EL (cell line): ENCODE measurements around the gene ZNF586.
A peak's percentile ranks its signal among the peaks of the same experiment; 100 is the strongest.
"Not testable (repeated sequence)": the region's sequence is repeated elsewhere in the genome, so short reads cannot be mapped to it uniquely, and the experiment has no call there.

Source experiments
- DNase-seq: peaks from one replicate; pipeline ENCODE4 v3.0.0-alpha.2; 2016

The ZNF586 gene

DNA sequence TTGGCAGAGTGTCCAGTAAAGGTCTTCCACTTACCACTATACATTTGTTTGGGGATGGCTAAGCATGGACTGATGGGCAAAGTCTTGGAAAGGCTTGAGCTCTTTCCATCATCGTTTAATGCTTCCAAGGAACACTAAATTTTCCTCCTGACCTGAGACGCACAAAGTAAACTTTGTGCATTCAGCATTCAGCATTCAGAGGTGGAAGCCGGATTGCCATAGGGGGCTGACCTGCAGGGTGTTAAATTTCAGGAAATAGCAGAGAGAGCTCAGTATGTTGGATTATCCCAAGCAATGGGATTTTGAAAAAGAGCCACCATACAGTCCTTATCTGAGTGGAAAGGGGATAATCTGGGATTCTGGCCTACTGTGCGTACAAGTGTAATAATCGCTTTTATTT lies 31.2 kb downstream of the ZNF586 start:
- DNase-seq, result no peak

GRCh38 chr19:57802269-57802668 lies 32.8 kb downstream of the ZNF586 start:
- DNase-seq, result no peak

GRCh38 chr19:57803265-57803593 lies 33.8 kb downstream of the ZNF586 start:
- DNase-seq, result no peak

DNA sequence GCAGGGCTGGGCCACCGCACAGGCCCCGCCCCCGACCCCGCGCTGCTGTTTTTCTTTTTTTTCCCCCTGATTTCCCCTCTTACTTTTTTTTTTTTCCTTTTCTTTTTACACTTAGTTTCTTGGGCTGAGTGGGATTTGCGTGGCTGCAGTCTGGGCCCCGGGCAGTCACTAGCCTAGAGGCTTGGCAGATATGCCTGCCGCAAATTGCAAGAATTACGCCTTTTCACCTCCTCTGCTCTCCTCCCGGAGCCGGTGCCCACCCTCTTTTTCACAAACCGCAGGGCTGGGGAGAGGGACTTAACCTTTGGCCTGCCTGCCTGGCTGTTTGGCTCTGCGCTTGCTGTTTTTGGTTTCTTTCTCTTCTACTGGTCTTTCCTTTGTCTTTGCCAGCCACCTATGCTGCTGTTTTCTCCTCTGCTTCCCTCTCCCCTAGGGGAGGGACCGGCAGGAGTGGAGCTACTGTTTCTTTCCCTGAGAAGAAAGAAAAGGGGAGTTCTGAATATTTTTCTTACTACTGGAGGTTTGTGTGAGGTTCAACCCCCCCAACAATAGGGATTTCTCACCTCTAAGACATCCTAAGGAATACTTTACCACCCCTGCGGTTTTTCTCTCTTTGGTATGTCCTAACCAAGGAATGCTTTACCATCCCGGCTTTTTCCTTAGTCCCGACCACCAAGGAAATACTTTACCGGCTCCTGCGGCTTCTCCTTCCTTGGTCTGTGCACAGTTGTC lies 34.3 kb downstream of the ZNF586 start:
- DNase-seq, result peak; percentile 91

- DNase-seq, result no peak
These were observed 38.1 kb downstream of the ZNF586 start for GRCh38 chr19:57807541-57807940.

- not testable (repeated sequence) for DNase-seq
These were observed 41.2 kb downstream of the ZNF586 start for GRCh38 chr19:57810410-57811295.

DNA sequence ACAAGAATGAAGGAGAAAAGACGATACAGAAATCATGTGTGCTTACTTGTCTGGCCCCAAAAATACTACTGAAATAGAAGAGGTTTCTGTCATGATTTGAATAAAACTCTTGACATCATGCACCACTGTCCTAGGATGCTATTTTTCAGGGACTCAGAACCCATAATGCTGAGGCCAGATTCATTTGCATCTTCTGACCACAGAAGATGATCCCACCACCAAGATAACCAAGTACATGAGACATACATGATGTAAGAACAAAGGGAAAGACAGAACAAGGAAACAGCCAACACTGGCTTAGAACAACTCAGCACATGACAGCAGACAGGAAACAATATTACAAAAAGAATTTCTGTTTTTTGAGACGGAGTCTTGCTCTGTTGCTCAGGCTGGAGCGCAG lies 42.8 kb downstream of the ZNF586 start:
- DNase-seq, result no peak

- not testable (repeated sequence) for DNase-seq
These were observed 43.7 kb downstream of the ZNF586 start for GRCh38 chr19:57812975-57813820.

- DNase-seq, result peak; percentile 18
These were observed 44.5 kb downstream of the ZNF586 start for GRCh38 chr19:57813919-57814504.

GRCh38 chr19:57814505-57815246 lies 45.2 kb downstream of the ZNF586 start, which contains the start of gene ZNF552:
TSS of gene ZNF552 (minus strand) at chr19:57814913. CDS start at chr19:57814743, 170 bp downstream.
- DNase-seq, result peak; percentile 91

DNA sequence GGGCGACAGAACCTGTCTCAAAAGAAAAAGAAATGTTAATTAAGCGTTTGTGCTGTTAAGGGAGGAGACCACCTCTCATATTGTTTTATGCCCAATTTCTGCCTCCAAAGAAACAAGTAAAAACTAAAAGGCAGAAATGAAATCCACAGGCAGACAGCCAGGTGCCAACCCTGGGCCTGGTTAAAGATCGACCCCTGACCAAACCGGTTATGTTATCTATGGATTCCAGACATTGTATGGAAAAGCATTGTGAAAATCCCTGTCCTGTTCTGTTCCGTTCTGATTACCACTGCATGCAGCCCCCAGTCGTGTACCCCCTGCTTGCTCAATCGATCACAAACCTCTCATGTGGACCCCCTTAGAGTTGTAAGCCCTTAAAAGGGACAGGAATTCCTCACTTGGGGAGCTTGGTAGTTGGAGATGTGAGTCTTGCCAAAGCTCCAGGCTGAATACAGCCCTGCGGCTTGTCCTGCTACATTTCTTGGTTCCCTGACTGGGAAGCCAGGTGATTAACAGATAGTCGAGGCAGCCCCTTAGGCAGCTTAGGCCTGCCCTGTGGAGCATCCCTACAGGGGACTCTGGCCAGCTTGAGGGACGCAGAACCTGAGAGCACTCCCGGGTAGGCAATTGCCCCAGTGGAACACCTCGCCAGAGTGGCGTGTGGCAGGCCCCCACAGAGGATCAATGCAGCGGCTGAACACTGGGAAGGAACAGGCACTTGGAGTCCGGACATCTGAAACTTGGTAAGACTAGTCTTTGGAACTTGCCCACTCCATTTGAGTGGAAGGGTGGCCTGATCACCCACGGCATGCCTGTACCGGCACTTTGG lies 46.0 kb downstream of the ZNF586 start:
- DNase-seq, result no peak

- no peak for DNase-seq
These were observed 47.2 kb downstream of the ZNF586 start for GRCh38 chr19:57816652-57817051.

DNA sequence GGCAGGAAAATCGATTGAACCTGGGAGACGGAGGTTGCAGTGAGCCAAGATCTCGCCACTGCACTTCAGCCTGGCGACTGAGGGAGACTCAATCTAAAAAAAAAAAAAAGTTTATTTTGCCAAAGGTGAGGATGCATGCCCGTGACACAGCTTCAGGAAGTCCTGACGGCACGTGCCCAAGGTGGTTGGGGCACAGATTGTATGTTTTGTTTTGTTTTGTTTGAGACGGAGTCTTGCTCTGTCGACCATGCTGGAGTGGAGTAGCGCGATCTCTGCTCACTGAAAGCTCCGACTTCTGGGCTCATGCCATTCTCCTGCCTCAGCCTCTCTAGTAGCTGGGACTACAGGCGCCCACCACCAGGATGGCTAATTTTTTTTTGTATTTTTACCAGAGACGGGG lies 48.5 kb downstream of the ZNF586 start:
- DNase-seq, result no peak

DNA sequence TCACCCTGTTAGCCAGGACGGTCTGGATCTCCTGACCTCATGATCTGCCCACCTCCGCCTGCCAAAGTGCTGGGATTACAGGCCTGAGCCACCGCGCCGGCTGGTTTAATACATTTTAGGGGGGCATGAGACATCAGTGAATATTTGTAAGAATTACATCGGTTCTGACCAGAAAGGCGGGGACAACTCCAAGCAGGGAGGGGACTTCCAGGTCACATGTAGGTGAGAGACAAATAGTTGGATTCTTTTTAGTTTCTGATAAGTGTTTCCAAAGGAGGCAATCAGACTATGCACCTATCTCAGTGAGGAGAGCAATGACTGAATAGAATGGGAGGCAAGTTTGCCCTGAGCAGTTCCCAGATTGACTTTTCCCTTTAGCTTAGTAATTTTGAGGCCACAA lies 48.9 kb downstream of the ZNF586 start:
- no peak for DNase-seq

DNA sequence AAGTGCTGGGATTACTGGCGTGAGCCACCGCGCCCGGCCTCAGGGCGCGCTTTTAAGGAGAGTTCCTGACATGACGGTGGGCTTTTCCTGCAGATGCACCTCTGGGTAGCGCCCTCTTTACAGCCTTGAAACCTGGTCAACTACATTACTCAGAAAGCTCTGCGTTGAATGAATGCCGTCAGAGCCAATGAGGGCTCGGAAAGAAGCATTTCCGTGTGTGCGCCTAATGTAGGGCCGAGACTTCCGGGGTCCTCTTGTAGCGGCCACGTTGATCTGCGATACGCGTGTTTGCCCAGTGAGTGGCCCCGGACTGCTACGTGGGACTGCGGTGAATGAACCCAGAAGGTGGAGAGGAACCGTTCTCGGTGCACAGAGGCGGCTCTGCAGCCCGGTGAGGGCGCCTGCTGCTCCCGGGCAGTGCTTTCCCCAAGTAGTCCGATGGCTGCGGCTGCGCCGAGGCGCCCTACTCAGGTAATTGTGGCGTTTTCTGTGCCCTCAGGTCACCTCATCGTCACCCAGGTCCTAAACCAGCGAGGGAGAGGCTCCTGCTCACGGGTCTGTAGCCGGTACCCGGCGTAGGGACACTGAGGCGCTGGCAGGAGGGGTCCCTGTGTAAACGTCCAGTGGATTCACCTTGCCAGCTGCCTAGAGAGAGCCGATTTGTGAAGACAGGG lies 50.1 kb downstream of the ZNF586 start:
- DNase-seq, result peak; percentile 93

DNA sequence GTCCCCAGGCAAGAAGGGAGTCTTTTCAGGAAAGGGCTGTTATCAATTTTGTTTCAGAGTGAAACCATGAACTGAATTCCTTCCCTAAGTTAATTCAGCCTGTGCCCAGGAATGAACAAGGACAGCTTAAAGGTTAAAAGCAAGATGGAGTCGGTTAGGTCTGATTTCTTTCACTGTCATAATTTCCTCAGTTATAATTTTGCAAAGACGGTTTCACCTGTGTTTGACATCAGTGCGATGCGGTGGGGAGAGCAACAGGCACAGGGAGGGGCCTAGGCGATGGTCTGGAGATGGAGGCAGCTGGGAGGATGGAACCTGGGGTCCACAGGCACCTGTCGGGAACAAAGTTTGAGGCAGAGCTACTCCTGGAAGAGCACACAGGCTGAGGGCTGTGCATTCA lies 51.1 kb downstream of the ZNF586 start:
- no peak for DNase-seq

- not testable (repeated sequence) for DNase-seq
These were observed 51.6 kb downstream of the ZNF586 start for GRCh38 chr19:57821095-57821494.

DNA sequence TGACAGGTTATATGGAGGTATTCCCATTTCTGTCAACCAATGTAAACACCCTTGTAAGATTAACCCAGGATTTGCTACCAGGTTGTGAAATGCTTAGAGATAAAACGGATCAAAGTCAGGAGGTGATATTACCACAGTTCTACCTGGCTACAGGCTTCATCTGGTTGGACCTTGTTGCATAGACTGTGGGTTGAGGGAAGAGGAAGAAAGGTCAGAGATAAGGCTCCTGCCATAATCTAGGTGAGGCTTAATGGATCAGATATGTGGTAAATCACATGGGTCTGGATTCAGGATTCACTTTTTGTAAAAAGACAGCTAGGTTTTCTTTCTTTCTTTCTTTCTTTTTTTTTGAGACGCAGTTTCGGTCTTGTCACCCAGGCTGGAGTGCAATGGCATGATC lies 52.0 kb downstream of the ZNF586 start:
- DNase-seq, result not testable (repeated sequence)

DNA sequence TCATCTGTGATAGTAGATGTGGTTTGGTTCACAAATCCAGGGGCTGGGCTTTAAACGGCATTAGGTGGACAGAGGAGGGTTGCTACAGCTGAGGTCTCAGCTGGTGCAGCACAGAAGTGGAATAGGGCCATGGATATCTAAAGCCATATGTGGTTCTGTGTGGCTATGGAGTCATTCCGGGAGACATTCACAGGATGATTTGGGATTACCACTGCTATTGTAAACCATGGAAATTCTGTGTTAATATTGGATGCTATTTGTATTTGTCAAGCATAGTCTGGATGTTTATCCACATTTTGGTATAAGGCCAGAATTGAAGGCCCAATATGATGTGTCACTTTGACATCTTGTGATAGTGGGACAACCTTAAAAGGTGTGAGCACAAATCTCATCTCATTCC lies 53.7 kb downstream of the ZNF586 start:
- DNase-seq, result not testable (repeated sequence)

DNA sequence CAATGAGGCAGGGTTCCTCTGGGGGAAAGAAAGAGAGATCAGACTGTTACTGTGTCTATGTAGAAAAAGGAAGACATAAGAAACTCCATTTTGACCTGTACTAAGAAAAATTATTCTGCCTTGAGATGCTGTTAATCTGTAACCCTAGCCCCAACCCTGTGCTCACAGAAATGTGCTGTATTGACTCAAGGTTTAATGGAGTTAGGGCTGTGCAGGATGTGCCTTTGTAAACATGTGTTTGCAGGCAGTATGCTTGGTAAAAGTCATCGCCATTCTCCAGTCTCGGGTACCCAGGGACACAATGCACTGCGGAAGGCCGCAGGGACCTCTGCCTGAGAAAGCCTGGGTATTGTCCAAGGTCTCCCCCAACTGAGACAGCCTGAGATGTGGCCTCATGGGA lies 54.1 kb downstream of the ZNF586 start:
- not testable (repeated sequence) for DNase-seq

DNA sequence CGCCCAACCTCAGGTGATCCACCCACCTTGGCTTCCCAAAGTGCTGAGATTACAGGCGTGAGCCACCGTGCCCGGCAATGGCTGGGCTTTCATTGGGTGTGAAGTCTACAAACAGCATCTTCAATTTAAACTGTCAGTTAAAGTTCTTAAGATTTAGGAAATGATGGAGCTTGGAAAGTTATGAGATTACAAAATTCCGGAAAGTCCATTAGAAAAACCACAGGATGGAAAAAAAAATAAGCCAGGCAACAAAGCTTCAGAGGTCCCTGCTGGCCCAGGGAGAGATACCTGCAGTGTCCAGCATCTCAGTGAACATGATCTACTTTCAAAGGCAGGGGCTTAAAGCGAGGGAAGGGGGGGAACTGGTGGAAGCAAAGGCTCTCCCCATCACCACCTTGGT lies 56.0 kb downstream of the ZNF586 start:
- DNase-seq, result no peak
